GM21390 (cell line): ENCODE data around the gene PXDC1.
"Not testable (repeated sequence)": the region's sequence is repeated elsewhere in the genome, so short reads cannot be mapped to it uniquely, and the experiment has no call there.

Experiments
- ATAC-seq: cut with Tn5 transposase; IDR thresholded peaks from one replicate; pipeline ENCODE4 v1.9.1; 2021; ENCODE audit not compliant: unreplicated experiment

PXDC1 gene

GRCh38 chr6:3714111-3714510 lies 37.4 kb downstream of the PXDC1 start:
- no peak for ATAC-seq

- ATAC-seq, result no peak
These were observed 38.5 kb downstream of the PXDC1 start for GRCh38 chr6:3712827-3713665.

GRCh38 chr6:3711776-3712175 lies 39.7 kb downstream of the PXDC1 start:
- ATAC-seq, result no peak

- no peak for ATAC-seq
These were observed 41.1 kb downstream of the PXDC1 start for GRCh38 chr6:3710403-3710802.

- no peak for ATAC-seq
These were observed 43.0 kb downstream of the PXDC1 start for GRCh38 chr6:3708540-3708939.

GRCh38 chr6:3707751-3708412 lies 43.6 kb downstream of the PXDC1 start:
- ATAC-seq, result no peak

- no peak for ATAC-seq
These were observed 44.5 kb downstream of the PXDC1 start for GRCh38 chr6:3707024-3707423.

GRCh38 chr6:3706547-3706946 lies 45.0 kb downstream of the PXDC1 start:
- no peak for ATAC-seq

GRCh38 chr6:3701631-3702030 lies 49.9 kb downstream of the PXDC1 start:
- ATAC-seq, result no peak

- no peak for ATAC-seq
These were observed 52.3 kb downstream of the PXDC1 start for GRCh38 chr6:3699231-3699630.

- no peak for ATAC-seq
These were observed 53.5 kb downstream of the PXDC1 start for GRCh38 chr6:3698021-3698420.

GRCh38 chr6:3697609-3698008 lies 53.9 kb downstream of the PXDC1 start:
- ATAC-seq, result no peak

GRCh38 chr6:3696525-3697088 lies 54.9 kb downstream of the PXDC1 start:
- ATAC-seq, result no peak

GRCh38 chr6:3695065-3695817 lies 56.3 kb downstream of the PXDC1 start:
- no peak for ATAC-seq

GRCh38 chr6:3693831-3694230 lies 57.7 kb downstream of the PXDC1 start:
- ATAC-seq, result no peak

- ATAC-seq, result no peak
These were observed 61.0 kb downstream of the PXDC1 start for GRCh38 chr6:3690506-3690905.

- ATAC-seq, result no peak
These were observed 63.7 kb downstream of the PXDC1 start for GRCh38 chr6:3687847-3688246.

- ATAC-seq, result no peak
These were observed 68.2 kb downstream of the PXDC1 start for GRCh38 chr6:3683331-3683730.

- ATAC-seq, result no peak
These were observed 72.6 kb downstream of the PXDC1 start for GRCh38 chr6:3678946-3679345.

GRCh38 chr6:3677751-3678150 lies 73.8 kb downstream of the PXDC1 start:
- not testable (repeated sequence) for ATAC-seq

- ATAC-seq, result not testable (repeated sequence)
These were observed 74.2 kb downstream of the PXDC1 start for GRCh38 chr6:3677351-3677750.
